PC-3 (cell line): Measurements from ENCODE around the gene UBE2H.

Experiments used
- EZH2 ChIP-seq: fragments of 300-600 bp; sonication (generic); IDR thresholded peaks from one replicate; pipeline ENCODE4 v1.6.1; 2017; ENCODE audit warnings: antibody characterized with exemption, mild to moderate bottlenecking, low read length; ENCODE audit not compliant: unreplicated experiment
- TF ChIP-seq, protein P1 (sequence below): fragments of 300-600 bp; sonication (generic); conservative IDR thresholded peaks from 2 replicates; pipeline ENCODE4 v1.5.1; 2017; ENCODE audit warnings: antibody characterized with exemption, low read depth, mild to moderate bottlenecking, low read length

DNA sequence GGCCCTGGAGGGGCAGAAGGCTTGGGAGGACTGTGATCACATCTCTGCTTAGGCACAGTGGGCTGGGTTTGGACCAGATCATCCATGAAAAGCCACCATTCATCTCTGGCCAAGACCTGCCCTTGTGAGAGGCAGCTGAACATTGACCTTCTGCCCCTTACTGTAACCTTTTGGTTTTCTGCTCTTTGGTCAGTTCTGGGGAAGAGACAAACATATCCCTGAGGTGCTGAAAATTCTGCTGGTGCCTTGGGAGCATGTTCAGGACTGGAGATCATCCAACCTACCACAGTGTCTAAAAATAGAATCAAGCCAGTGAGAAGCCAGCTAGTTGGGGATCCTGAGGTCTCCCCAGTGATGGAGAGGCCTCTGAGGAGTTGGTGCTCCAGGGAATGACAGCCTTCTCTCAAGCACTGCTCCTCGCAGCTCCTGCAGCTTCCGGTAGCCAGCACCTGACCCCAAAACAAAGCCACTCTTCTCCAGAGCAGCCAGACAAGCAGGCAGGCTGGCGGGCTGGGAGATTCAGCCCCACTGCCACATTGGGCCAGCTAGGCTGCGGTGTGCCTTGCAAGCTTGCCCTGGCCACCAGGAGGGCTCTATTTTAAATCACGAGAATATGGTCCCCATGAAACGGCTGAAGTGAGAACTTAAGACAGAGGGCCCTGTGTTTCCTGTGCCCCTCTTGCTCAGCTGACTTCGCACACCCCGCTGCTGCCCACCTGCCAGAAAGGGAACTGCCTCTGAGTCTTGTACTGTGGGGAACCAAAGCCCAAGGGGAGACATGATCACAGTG lies 37.8 kb upstream of the UBE2H start:
- TF ChIP-seq, protein P1, sequence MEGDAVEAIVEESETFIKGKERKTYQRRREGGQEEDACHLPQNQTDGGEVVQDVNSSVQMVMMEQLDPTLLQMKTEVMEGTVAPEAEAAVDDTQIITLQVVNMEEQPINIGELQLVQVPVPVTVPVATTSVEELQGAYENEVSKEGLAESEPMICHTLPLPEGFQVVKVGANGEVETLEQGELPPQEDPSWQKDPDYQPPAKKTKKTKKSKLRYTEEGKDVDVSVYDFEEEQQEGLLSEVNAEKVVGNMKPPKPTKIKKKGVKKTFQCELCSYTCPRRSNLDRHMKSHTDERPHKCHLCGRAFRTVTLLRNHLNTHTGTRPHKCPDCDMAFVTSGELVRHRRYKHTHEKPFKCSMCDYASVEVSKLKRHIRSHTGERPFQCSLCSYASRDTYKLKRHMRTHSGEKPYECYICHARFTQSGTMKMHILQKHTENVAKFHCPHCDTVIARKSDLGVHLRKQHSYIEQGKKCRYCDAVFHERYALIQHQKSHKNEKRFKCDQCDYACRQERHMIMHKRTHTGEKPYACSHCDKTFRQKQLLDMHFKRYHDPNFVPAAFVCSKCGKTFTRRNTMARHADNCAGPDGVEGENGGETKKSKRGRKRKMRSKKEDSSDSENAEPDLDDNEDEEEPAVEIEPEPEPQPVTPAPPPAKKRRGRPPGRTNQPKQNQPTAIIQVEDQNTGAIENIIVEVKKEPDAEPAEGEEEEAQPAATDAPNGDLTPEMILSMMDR, result no peak
- TF ChIP-seq EZH2, result no peak
